ENCODE measurements around the gene GNB1. TPM values are rescaled to one million over a fixed set of nuclear protein-coding genes. Genes with fewer than 3 reads are reported as not detected.
A peak's percentile ranks its signal among the peaks of the same experiment; 100 is the strongest.

GNB1 gene
- total RNA-seq, 1 donor from 2014 or later, result 280 TPM

DNA sequence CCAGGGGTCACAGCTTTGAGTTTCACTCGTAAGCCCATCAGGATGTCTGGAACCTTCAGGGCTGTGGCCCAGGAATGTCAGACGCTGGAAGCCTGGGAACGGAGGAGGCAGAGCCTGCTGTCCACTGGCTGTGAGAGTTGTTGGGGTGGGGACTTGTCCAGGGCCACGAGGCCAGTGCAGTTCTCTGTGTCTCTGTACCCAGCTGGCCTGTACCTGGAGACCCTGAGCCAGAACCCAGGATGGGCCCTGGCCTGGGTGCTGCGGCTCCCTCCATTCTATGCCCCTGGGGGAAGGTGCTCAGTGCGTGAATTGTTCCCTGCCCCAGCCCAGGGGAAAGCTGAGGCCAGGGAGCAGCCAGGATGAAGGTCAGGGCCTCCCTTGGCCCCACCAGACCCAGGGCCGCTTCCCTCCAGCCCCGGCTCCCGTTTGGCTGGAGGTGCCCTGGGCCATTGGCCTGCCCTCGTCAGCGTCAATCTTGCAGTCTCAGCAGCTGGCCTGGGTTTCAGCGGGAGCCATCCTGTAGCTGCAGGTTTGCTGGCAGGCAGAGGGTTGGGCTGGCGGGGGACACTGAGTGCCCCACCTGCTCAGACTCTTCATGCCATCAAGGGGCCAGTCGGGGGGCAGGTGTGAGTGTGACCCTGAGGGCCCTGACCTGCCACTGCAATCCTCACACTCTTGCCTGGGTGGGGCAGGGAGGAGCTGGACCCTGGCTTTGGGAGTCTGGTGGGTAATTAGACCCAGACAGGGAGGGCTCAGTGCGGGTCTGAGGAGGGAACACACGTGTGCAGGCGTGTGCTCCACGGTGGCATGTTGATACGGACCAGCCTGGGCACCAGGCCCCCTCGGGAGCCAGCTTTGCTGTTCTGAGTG is 23.4 kb upstream of the GNB1 start:
- ATAC-seq (no peak), DNase-seq (ENCODE audit: low spot score) (peak; percentile 58)
- intact Hi-C loops (cut with DNase I), result no loop called here

DNA sequence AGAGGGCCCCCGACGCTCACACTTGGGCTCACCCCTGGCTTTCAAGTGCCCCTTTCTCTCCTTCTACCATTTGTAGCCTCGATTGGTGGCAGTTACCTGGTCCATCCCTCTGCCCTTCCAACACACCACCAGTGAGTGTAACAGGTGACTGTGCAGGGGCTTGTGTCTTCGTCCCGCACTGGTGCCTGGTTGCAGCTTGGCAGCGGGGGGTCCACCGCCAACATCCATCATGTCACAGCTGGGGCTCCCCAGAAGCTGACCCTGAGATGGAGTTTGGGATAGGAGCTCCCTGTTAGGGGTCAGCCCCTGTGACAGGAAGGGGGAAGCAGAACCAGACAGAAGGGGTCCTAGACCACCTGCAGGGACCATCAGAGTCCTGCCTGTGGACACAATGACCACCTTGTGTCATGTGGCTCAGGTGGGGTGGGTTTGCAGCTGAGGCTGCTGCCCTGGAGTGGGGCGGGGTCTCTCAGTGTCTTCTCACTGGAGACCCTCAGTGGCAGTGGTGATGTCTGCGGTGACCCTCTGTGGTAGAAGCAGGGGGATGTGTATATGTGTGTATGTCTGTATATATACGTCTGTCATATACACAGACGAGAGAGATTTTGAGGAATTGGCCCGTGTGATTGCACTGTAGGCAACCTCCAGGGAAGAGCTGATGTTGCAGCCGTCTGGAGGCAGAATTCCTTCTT is 20.6 kb upstream of the GNB1 start:
- DNase-seq (ENCODE audit: low spot score), result no peak
- no peak for ATAC-seq
- intact Hi-C loops (cut with DNase I), result no loop called here

DNA sequence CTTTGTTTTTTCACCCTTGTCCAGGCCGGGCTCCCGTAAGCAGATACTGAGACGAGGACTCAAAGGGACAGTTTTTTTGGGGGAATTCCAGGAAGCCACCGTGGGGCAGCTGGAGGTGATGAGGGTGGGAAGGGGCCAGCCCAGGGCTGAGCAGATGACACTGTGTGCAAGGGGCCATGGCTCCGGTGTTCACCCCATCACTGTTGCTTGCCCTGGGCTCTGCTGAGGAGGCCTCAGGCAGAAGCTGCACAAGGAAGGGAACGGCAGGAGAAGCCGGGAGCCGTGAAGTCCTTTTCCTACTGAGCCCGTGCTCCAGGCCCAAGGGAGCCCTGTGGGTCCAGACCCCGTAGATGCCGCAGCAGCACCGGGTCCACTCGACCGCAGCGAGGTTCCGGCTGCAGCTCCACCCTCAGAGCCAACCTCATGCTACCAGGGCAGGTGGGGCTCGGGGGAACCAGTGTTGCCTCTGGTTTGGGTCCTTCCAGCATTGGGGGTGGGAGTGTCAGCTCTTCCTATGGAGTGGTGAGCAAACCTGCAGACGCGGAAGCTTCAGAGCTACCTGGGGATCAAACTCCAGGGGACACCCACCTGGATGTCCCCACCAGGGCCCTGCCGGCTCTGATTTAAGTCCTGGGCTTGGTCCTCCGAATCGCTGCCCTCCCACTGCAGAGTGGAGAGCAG is 19.9 kb upstream of the GNB1 start:
- ATAC-seq (no peak), DNase-seq (ENCODE audit: low spot score) (peak; percentile 61)
- intact Hi-C loops (cut with DNase I), result no loop called here

DNA sequence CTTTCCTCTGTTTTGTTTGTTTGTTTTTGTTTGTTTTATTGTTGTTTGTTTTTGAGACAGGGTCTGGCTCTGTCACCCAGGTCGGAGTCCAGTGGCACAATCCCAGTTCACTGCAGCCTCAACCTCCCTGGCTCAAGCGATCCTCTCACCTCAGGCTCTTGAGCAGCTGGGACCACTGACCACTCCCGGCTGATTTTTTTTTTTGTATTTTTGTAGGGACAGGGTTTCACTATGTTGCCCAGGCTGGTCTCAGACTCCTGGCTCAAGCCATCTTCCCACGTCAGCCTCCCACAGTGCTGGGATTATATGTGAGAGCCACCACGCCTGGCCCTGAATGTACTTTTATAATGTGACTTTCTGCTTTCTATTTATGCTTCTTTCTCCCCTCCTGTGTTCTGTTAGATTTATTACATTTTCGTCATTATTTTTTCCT is 19.2 kb upstream of the GNB1 start:
- ATAC-seq (no peak), DNase-seq (ENCODE audit: low spot score) (no peak)
- intact Hi-C loops (cut with DNase I), result no loop called here

DNA sequence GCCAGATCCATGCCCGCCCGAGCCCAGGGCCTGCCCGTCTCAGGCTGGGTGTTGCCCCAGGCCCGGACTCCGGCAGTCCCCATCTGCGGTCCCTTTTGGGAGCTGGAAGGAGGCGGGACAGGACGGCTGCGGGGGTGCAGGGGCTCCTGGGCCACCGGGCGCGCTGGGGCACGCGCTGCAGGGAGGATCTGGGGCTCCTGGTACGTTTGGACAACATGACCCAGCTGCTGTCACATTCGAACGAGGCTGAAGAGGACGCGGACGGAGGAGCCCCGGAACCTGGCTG is 17.6 kb upstream of the GNB1 start:
- intact Hi-C loops (cut with DNase I), result loop anchor here (10.0 kb wide), 1 partner anchor 144 kb away; no protein-coding TSS in a partner anchor
- peak; percentile 1 for ATAC-seq

DNA sequence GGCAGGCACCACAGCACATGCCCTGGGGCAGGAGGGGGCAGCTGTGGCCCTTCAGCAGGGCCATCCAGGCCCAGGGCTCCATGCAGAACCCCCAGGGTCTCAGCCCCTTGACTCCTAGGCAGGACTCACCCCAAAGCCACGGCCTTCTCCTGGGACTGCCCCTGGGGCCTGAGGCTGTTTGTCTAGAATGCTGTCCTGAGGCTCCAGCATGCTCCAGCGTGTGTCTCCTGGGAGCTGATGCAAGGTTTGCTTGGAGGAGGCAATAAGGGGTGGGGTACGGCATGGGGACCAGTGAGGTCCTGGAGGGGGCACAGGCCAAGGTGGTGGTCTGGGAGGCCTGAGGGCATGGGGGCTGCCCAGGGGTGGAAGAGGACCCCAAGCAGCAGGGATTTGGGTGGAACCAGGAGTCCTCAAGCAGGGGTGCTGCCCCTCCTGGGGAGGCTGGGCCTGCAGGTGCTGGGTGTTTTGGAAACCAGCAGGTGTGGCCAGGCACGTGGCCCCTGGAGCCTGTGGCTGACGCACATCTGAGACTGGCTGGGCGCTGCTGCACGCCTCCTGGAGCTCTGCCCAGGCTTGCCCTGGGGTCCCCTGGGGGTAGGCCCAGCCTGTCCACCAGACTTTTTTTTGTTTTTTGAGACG is 16.3 kb upstream of the GNB1 start:
- intact Hi-C loops (cut with DNase I), result loop anchor here (10.0 kb wide), 1 partner anchor 142 kb away; no protein-coding TSS in a partner anchor
- peak; percentile 72 for DNase-seq (ENCODE audit: low spot score)
- ATAC-seq, result peak; percentile 3

More for the DNA sequence above, 17.6 kb upstream of the GNB1 start:
- DNase-seq (ENCODE audit: low spot score), result no peak

DNA sequence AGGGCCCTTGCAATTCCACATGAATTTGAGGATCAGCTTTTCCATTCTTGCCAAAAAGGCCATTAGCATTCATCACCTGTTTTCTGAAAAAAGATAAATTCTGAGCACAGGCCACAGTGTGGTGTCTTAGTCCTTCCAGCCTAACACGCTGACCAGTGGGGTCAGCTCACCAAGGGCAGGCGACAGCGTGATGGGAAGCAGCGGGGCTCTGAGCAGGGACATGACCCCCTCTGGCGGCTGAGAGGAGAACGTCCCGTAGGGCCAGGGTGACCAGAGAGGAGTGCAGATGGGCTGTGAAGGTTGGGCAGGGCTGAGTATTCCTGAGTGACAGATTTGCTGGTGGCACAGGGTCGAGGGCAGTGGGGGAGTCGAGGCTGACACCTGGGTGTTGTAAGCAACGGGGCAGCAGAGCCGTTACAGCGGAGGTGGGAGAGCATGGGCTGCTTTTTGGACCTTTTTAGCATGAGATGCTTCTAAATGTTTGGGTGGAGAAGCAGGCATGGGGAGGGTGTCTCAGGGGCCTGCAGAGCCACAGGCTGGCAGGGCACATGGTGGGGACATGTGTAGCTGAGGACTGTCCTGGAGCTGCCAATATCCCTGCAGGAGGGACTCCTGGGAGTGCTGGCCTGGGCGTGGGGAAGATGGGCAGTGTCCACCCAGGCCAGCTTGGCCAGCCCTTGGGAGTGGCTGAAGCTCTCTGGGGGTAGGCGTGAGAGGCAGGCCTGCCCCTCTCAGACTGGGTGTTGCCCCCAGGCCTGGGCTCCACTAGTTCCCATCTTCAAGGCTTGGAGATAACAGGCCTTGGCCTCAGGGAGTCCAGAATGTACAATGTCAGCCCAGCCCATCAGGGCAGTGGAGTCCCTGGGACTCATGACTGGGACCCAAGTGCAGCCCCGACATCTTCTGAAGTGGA is 15.6 kb upstream of the GNB1 start:
- intact Hi-C loops (cut with DNase I), result loop anchor here (10.0 kb wide), 1 partner anchor 142 kb away; no protein-coding TSS in a partner anchor
- peak; percentile 76 for ATAC-seq
- DNase-seq (ENCODE audit: low spot score), result peak; percentile 91

DNA sequence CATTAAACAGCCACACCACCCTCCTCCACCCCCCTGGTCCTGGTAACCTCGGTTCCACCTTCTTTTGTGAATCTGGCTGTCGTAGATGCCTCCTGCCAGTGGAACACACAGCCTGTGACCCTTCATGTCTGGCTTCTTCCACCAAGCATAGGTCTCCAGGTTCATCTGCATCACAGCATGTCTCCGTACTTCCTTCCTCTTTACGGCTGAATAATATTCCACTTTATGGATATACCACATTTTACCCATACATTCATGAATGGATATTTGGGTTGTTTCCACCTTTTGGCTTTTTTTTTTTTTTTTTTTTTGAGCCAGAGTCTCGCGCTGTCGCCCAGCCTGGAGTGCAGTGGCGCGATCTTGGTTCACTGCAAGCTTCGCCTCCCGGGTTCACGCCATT is 12.3 kb upstream of the GNB1 start:
- intact Hi-C loops (cut with DNase I), result loop anchor here (10.0 kb wide), 1 partner anchor 138 kb away; no protein-coding TSS in a partner anchor
- ATAC-seq (no peak), DNase-seq (ENCODE audit: low spot score) (no peak)

DNA sequence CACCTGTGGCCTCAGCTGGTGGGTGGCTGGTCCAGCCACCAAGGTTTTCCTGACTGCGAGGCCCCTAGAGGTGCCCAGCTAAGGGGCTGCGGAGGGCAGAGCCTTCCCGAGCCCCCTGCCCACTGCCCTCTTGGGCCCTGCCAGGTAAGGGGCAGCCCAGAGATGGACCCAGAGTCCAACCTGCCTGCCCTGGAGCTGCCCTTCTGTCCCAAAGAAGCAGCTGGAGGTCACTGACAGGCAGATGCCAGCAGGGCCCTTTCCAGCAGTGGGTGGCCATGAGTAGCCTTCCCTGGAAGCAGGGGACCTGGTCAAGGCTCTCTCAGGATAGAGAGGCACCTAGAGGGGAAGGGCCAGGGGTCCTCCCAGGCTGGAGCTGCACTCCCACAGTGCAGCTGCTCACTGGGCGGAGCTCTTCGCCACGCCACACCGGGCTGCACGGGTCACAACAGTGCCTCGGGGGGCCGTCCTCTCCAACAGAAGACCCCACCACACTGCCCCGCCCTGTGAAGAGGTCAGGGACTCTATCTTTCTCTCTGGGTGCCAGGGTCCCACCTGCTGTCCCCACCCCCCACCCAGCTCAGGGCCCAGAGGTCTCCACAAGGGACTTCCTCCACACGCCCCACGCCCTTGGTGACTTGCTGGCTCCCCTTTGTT is 10.9 kb upstream of the GNB1 start:
- intact Hi-C loops (cut with DNase I), result loop anchor here (10.0 kb wide), 1 partner anchor 137 kb away; no protein-coding TSS in a partner anchor
- ATAC-seq (no peak), DNase-seq (ENCODE audit: low spot score) (no peak)

DNA sequence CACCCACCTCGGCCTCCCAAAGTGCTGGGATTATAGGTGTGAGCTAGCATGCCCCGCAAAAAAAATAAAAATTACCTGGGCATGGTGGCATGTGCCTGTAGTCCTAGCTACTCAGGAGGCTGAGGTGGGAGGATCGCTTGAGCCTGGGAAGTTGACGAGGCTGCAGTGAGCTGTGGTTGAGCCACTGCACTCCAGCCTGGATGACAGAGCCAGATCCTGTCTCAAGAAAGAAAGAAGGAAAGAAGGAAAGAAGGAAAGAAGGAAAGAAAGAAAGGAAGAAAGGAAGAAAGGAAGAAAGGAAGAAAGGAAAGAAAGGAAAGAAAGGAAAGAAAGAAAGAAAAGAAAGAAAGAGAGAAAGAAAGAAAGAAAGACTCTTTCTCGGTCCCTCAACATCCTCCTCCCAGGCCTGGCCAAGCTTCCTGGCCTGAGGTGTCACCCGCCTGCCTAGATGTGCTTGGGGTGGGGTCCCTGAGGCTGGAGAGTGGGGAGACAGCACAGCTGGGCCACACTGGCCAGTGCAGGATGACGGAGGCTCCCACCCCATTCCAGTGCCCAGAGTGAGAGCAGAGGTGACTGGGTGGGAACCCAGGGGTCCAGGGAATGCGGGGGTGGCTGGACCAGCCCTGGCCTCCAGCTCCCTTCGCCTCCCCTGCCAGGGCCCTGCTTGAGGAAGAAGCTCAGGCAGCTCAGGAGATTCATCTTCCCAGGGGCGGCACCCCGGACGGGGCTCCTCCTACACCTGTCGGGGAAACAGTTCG is 10.2 kb upstream of the GNB1 start:
- DNase-seq (ENCODE audit: low spot score) (no peak), ATAC-seq (no peak)
- intact Hi-C loops (cut with DNase I), result loop anchor here (10.0 kb wide), 1 partner anchor 136 kb away; no protein-coding TSS in a partner anchor

DNA sequence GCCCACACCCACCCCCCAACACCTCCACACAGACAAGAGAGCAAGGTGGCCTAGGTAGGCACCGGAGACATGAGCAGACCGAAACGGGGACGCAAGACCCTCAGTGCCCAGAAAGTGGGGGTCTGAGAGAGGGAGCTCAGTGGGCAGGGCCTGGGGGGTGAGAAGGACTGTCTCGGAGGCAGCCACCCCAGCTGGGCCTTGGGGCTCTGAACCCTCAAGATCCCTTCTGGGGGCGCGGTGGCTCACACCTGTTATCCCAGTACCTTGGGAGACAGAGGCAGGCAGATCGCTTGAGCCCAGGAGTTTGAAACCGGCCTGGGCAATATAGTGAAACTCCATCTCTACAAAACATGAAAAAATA is 9.1 kb upstream of the GNB1 start:
- ATAC-seq (no peak), DNase-seq (ENCODE audit: low spot score) (no peak)
- intact Hi-C loops (cut with DNase I), result loop anchor here (10.0 kb wide), 1 partner anchor 135 kb away; no protein-coding TSS in a partner anchor

DNA sequence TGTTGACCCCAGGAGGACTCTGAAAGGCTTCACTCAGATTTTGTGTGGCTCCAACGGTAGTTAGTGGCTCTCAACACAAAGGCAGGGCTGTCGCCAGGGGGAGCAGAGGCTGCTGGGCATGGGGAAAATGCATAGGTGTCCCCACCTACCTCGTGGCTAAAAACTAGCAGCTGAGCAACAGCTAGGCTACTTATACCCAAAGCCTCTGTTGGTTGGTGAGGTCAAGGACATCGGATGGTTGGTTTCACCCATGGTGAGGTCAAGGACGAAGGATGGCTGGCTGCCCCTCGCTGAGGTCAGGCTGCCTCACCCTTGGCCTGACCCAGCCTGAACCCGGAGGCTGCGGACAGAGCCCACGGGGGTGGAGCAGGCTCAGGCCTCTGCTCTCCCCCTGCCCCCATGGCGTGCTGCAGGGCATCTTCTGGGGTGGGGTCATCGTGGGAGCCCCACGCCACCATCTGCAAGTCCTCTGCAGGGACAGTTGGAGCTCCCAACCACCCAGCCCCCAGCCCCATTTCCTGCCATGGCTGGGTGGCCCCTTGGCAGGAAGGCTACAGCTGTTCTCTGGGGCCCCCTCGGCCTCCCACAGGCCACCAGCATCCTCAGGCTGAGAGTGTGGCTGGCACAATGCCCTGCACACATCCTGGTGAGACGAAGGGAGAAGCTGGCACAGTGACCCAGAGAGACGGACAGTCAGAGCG is 8.5 kb upstream of the GNB1 start:
- ATAC-seq (no peak), DNase-seq (ENCODE audit: low spot score) (no peak)
- intact Hi-C loops (cut with DNase I), result no loop called here

DNA sequence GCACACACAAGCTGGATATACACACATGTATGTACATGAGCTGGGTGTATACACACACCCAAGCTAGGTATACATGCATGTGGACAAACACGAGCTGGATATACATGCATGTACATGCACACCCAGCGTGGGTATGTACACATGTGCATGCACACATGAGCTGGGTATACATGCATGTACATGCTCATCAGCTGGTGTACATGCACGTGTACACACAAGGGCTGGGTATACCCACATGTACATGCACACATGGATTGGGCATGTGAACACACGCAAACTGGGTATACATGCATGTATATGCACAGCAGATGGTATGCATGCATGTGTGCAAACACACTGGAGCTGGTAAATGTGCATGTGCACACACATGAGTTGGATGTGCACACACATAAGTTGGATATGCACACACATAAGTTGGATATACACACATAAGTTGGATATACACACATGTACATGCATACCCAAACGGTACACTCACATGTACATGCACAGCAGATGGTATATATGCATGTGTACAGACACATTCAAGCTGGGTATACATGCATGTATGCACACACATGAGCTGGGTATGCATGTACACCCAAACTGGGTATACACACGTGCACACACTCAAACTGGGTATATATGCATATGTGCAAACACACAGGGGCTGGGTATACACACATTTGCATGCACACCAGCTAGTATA is 7.5 kb upstream of the GNB1 start:
- intact Hi-C loops (cut with DNase I), result no loop called here
- no peak for ATAC-seq
- DNase-seq (ENCODE audit: low spot score), result no peak

DNA sequence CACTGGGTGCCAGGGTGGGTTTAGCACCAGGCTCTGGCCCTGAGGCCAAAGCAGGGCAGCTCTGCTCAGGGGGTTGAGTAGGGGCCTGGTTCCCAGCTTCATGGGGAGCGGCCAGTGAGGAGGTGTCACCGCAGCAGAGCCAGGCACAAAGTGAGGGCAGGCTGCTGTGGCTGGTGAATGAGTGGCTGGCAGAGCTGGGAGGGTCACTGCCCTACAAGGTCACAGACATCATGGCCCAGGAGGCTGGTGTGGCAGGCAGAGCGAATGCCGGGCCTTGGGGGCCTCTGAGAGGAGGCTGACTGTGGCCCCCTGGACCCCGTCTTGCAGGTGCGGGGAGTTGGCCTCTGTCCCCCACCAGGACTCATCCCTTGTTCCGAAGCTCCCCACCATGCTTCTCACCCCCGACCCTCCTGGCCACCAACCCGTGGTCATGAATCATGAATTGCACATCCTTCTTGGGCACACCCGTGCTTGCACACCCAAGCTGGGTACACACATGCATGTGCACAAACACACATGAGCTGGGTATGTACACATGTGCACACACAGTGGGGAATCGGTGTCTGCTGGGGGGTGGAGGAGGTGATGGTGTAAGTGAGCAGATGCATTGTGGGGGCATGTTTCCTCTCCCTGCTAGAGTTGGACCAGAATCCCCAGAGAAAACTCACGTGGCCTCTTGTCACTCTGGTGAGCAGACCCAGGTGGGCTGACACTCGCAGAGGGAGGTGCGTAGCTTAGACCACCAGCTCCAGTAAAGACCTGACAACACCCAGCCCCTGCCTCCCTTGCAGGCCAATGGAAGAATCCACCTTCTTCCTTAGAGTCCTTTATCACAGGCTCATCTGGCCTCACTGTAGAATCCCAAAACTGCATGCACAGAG is 4.8 kb upstream of the GNB1 start:
- no peak for ATAC-seq
- DNase-seq (ENCODE audit: low spot score), result no peak
- intact Hi-C loops (cut with DNase I), result no loop called here

DNA sequence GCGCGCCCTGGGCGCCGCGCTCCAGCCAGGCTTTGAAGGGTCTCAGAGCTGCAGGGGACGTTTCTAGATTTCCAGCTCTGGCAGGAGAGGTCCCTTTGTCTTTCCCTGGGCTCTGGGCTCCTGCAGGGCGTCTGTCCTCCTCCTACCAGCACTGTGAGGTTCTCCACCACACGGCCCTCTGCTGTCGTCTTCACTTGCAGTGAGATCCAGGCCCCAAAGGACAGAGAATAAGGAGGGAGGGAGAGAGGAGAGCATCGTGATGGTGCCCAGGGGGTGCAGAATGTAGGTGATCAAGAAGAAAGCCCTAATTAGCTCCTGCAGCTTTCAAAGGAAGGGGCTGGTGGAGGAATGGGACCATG is 4.2 kb upstream of the GNB1 start:
- DNase-seq (ENCODE audit: low spot score), result no peak
- ATAC-seq, result no peak
- intact Hi-C loops (cut with DNase I), result no loop called here
